Astrocyte of the cerebellum (primary cell): ENCODE measurements around the gene HOXD8.

Source experiments
- DNase-seq: peaks from one replicate; pipeline ENCODE4 v3.0.0-alpha.2; 2011; ENCODE audit warnings: low read depth
- H3K4me3 ChIP-seq: 2 replicates; pipeline ENCODE4 v1.5.1; 2011; ENCODE audit warnings: mild to moderate bottlenecking, low read depth, low read length, moderate library complexity
- CTCF ChIP-seq: IDR thresholded peaks from 2 replicates; pipeline ENCODE4 v1.5.1; 2012; ENCODE audit warnings: low read length, low read depth, moderate library complexity, mild to moderate bottlenecking; ENCODE audit errors: missing control alignments
- in situ Hi-C: cut with HindIII; loops from 2 replicates; pipeline ENCODE4 v1.10.0; 2017; ENCODE audit warnings: low sequenced_read_pairs

The HOXD8 gene

GRCh38 chr2:176105730-176106580 lies 23.6 kb upstream of the HOXD8 start:
- no peak overlapping the region for H3K4me3 ChIP-seq
- in situ Hi-C loops: loop anchor here (25.0 kb wide), 1 partner anchor 1031 kb away; no protein-coding TSS in a partner anchor
- no peak for TF ChIP-seq CTCF
- no peak for DNase-seq

- TF ChIP-seq CTCF: no peak
- H3K4me3 ChIP-seq: no peak within 1 kb of the TSS
- in situ Hi-C loops: loop anchor here (25.0 kb wide), 1 partner anchor 1030 kb away; no protein-coding TSS in a partner anchor
- no peak for DNase-seq
These were observed 22.6 kb upstream of the HOXD8 start, which contains the start of gene HOXD11 for GRCh38 chr2:176106581-176107539. Gene HOXD11, plus strand, starts transcription at chr2:176107280. Its CDS starts 76 bp downstream, at chr2:176107356.

GRCh38 chr2:176107731-176108181 lies 21.7 kb upstream of the HOXD8 start:
- no peak for DNase-seq
- in situ Hi-C loops: loop anchor here (25.0 kb wide), 1 partner anchor 1030 kb away; no protein-coding TSS in a partner anchor
- no peak overlapping the region for H3K4me3 ChIP-seq
- no peak for TF ChIP-seq CTCF

- TF ChIP-seq CTCF: no peak
These were observed 20.2 kb upstream of the HOXD8 start for GRCh38 chr2:176109192-176109901.

GRCh38 chr2:176109946-176110345 lies 19.6 kb upstream of the HOXD8 start:
- in situ Hi-C loops: loop anchor here (25.0 kb wide), 1 partner anchor 1027 kb away; no protein-coding TSS in a partner anchor
- no peak for TF ChIP-seq CTCF
- DNase-seq: no peak
- no peak overlapping the region for H3K4me3 ChIP-seq

More at GRCh38 chr2:176109192-176109901, 20.2 kb upstream of the HOXD8 start:
- in situ Hi-C loops: loop anchor here (25.0 kb wide), 1 partner anchor 1028 kb away; no protein-coding TSS in a partner anchor
- DNase-seq: no peak
- no peak overlapping the region for H3K4me3 ChIP-seq
